Measurements from ENCODE around the gene DNAH6.

The DNAH6 gene

DNA sequence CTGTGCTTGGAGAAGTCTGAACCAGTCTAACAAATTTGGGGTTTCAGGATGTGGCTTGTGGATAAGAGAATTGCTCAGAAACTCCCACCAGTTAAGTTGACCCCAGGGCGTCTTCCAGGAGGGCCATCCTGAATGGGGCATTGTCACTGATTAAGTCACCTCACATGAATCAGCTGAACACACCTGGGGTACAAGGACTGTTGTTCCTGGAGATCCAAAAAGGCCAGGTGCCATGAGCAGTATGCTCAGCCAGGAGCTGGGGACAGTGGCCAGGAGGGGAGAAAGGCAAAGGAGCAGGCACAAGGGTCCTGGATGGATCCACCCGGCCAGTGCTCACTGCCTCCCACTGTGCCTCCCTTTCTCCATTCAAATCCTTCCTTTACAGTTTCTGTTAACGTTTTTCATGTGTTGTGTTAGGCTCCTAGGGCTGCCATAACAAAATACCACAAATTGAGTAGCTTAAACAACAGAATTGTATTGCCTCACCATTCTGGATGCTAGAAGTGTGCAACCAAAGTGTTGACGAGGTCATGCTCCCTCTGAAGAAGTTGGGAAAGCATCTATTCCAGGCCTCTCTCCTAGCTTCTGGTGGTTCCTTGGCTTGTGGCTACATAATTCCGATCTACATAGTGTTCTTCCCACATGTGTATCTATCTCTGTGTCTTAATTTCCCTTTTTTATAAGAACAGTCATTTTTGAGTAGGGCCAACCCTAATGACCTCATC is 331.2 kb downstream of the DNAH6 start:
- no peak overlapping the region for H3K27ac ChIP-seq (ENCODE audit: low read depth, low read length)
- no peaks in the 10 kb centered on the region for H3K4me1 ChIP-seq (ENCODE audit: control insufficient read depth, low read depth, low read length)
- H4K5ac ChIP-seq (ENCODE audit: low read length), result no peak overlapping the region
- H3K4ac ChIP-seq (ENCODE audit: low read depth, low read length), result no peak overlapping the region
- H3K23ac ChIP-seq (ENCODE audit: low read length), result no peak overlapping the region
- H3K18ac ChIP-seq (ENCODE audit: low read length), result no peak overlapping the region
- H2BK5ac ChIP-seq (ENCODE audit: low read length), result no peak overlapping the region
- H3K4me3 ChIP-seq (ENCODE audit: low read length), result no peak overlapping the region
- no peaks in the 10 kb centered on the region for H3K36me3 ChIP-seq (ENCODE audit: control insufficient read depth, insufficient read depth, low read length)
- no peak overlapping the region for H3K4me2 ChIP-seq (ENCODE audit: low read length)
- H3K27me3 ChIP-seq (ENCODE audit: insufficient read depth, low read length, poor library complexity), result no peaks in the 10 kb centered on the region
- no peak overlapping the region for H3K9ac ChIP-seq (ENCODE audit: low read length)
- no peak overlapping the region for H2BK15ac ChIP-seq (replicated peaks; ENCODE audit: low read depth)
- no peaks in the 10 kb centered on the region for H3K79me1 ChIP-seq (ENCODE audit: low read length)
- no peak overlapping the region for H2AK5ac ChIP-seq (ENCODE audit: low read length)
- no peak overlapping the region for H4K8ac ChIP-seq (ENCODE audit: low read depth, low read length)
- no peak overlapping the region for H3K56ac ChIP-seq (ENCODE audit: low read length)
- WGBS (ENCODE audit: extremely low coverage, insufficient coverage, low lambda C conversion rate), result no CpG with 5 or more reads among the region's 5 CpGs
- no peaks in the 10 kb centered on the region for H3K79me2 ChIP-seq (ENCODE audit: control insufficient read depth, insufficient read depth, low read length)
- no peak for DNase-seq
- H2BK120ac ChIP-seq (ENCODE audit: low read depth, low read length), result no peak overlapping the region

DNA sequence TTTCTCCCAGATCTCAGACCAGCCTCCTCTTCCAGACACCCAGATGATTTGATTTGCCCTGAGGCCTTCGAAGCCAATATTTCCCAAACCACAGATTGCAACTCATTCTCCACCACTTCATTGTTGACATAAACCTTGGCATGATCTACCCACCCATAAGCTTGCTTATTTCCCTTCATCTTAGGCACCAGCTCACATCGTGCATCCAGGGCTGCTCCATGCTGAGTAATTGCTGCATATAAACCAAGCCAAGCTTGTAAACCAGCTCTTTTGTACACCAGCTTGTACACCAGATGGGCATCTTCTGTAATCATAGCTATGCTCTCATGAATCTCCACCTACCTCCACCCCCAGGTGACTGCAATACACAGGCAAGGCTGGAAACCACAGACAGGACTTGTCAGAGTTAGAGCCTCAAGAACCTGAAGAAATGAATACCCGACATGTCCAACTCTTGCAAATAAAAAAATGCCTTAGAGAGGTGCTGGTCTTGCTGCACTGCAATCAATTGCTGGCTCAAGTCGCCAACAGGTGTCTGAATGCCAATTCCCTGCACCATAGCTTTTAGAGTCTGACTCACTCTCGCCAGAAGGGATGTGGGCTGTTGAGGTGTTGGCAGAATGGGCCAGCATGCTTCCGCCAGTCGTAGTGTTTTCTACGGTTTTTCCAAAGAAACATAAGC is 333.1 kb downstream of the DNAH6 start:
- no peak overlapping the region for H2AK5ac ChIP-seq (ENCODE audit: low read length)
- no peak for DNase-seq
- H3K9ac ChIP-seq (ENCODE audit: low read length), result no peak overlapping the region
- no peak overlapping the region for H2BK5ac ChIP-seq (ENCODE audit: low read length)
- H3K4me3 ChIP-seq (ENCODE audit: low read length), result no peak overlapping the region
- no peak overlapping the region for H3K56ac ChIP-seq (ENCODE audit: low read length)
- H3K79me2 ChIP-seq (ENCODE audit: control insufficient read depth, insufficient read depth, low read length), result no peaks in the 10 kb centered on the region
- no peak overlapping the region for H3K4me2 ChIP-seq (ENCODE audit: low read length)
- H3K79me1 ChIP-seq (ENCODE audit: low read length), result no peaks in the 10 kb centered on the region
- no peaks in the 10 kb centered on the region for H3K4me1 ChIP-seq (ENCODE audit: control insufficient read depth, low read depth, low read length)
- no peak overlapping the region for H3K4ac ChIP-seq (ENCODE audit: low read depth, low read length)
- no peak overlapping the region for H4K8ac ChIP-seq (ENCODE audit: low read depth, low read length)
- no peak overlapping the region for H2BK15ac ChIP-seq (replicated peaks; ENCODE audit: low read depth)
- H3K27ac ChIP-seq (ENCODE audit: low read depth, low read length), result no peak overlapping the region
- H3K27me3 ChIP-seq (ENCODE audit: insufficient read depth, low read length, poor library complexity), result no peaks in the 10 kb centered on the region
- WGBS (ENCODE audit: extremely low coverage, insufficient coverage, low lambda C conversion rate), result no CpG with 5 or more reads among the region's 8 CpGs
- H3K36me3 ChIP-seq (ENCODE audit: control insufficient read depth, insufficient read depth, low read length), result no peaks in the 10 kb centered on the region
- H3K23ac ChIP-seq (ENCODE audit: low read length), result no peak overlapping the region
- no peak overlapping the region for H2BK120ac ChIP-seq (ENCODE audit: low read depth, low read length)
- H3K18ac ChIP-seq (ENCODE audit: low read length), result no peak overlapping the region
- no peak overlapping the region for H4K5ac ChIP-seq (ENCODE audit: low read length)

GRCh38 chr2:84850471-84850870 is 334.2 kb downstream of the DNAH6 start:
- Histone ChIP-seq H3K56ac (ENCODE audit: low read length) (no peak overlapping the region), H3K4me1 (ENCODE audit: control insufficient read depth, low read depth, low read length) (no peaks in the 10 kb centered on the region), H3K4me2 (ENCODE audit: low read length) (no peak overlapping the region), H4K5ac (ENCODE audit: low read length) (no peak overlapping the region), H2BK15ac (replicated peaks; ENCODE audit: low read depth) (no peak overlapping the region), H3K4ac (ENCODE audit: low read depth, low read length) (no peak overlapping the region), H3K79me1 (ENCODE audit: low read length) (no peaks in the 10 kb centered on the region), H2AK5ac (ENCODE audit: low read length) (no peak overlapping the region), H2BK5ac (ENCODE audit: low read length) (no peak overlapping the region), H3K18ac (ENCODE audit: low read length) (no peak overlapping the region), H3K27ac (ENCODE audit: low read depth, low read length) (no peak overlapping the region), H3K36me3 (ENCODE audit: control insufficient read depth, insufficient read depth, low read length) (no peaks in the 10 kb centered on the region), H3K9ac (ENCODE audit: low read length) (no peak overlapping the region), H4K8ac (ENCODE audit: low read depth, low read length) (no peak overlapping the region), H3K27me3 (ENCODE audit: insufficient read depth, low read length, poor library complexity) (no peaks in the 10 kb centered on the region), H3K4me3 (ENCODE audit: low read length) (no peak overlapping the region), H3K23ac (ENCODE audit: low read length) (no peak overlapping the region), H3K79me2 (ENCODE audit: control insufficient read depth, insufficient read depth, low read length) (no peaks in the 10 kb centered on the region), H2BK120ac (ENCODE audit: low read depth, low read length) (no peak overlapping the region)
- no peak for DNase-seq
- no CpG with 5 or more reads among the region's 4 CpGs for WGBS (ENCODE audit: extremely low coverage, insufficient coverage, low lambda C conversion rate)

- Histone ChIP-seq H2BK120ac (ENCODE audit: low read depth, low read length) (no peak overlapping the region), H3K23ac (ENCODE audit: low read length) (no peak overlapping the region), H3K27ac (ENCODE audit: low read depth, low read length) (no peak overlapping the region), H2BK5ac (ENCODE audit: low read length) (no peak overlapping the region), H3K4me2 (ENCODE audit: low read length) (no peak overlapping the region), H3K4ac (ENCODE audit: low read depth, low read length) (no peak overlapping the region), H2BK15ac (replicated peaks; ENCODE audit: low read depth) (no peak overlapping the region), H3K27me3 (ENCODE audit: insufficient read depth, low read length, poor library complexity) (no peaks in the 10 kb centered on the region), H3K9ac (ENCODE audit: low read length) (no peak overlapping the region), H4K5ac (ENCODE audit: low read length) (no peak overlapping the region), H3K79me1 (ENCODE audit: low read length) (no peaks in the 10 kb centered on the region), H3K18ac (ENCODE audit: low read length) (no peak overlapping the region), H3K36me3 (ENCODE audit: control insufficient read depth, insufficient read depth, low read length) (no peaks in the 10 kb centered on the region), H3K4me3 (ENCODE audit: low read length) (no peak overlapping the region), H4K8ac (ENCODE audit: low read depth, low read length) (no peak overlapping the region), H3K4me1 (ENCODE audit: control insufficient read depth, low read depth, low read length) (peaks cover 4% of the 10 kb centered on the region), H3K79me2 (ENCODE audit: control insufficient read depth, insufficient read depth, low read length) (no peaks in the 10 kb centered on the region), H2AK5ac (ENCODE audit: low read length) (no peak overlapping the region), H3K56ac (ENCODE audit: low read length) (no peak overlapping the region)
- no CpG with 5 or more reads among the region's 3 CpGs for WGBS (ENCODE audit: extremely low coverage, insufficient coverage, low lambda C conversion rate)
- DNase-seq, result no peak
Measured at GRCh38 chr2:84851876-84852275, 335.6 kb downstream of the DNAH6 start.

DNA sequence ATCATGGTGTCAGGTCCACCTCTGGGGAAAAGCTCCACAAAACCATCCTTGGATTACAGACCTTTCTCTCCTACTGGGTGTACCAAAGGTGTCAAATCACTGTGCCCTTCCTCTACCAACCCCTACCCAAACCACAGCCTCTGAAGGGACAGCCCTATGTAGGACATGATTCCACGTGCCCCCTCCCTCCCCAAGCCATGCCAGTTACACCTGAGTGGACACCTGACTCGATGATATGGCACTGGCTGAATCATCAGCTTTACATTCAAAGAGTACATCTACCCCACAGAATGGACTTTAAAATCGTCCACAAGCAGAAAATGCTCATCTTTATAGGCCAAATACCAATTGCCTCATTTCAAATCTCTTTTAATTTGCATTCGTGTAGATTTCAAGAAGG is 338.6 kb downstream of the DNAH6 start:
- H2BK120ac ChIP-seq (ENCODE audit: low read depth, low read length), result no peak overlapping the region
- no peak for DNase-seq
- H3K27me3 ChIP-seq (ENCODE audit: insufficient read depth, low read length, poor library complexity), result no peaks in the 10 kb centered on the region
- H3K4ac ChIP-seq (ENCODE audit: low read depth, low read length), result no peak overlapping the region
- H2BK15ac ChIP-seq (replicated peaks; ENCODE audit: low read depth), result no peak overlapping the region
- no peak overlapping the region for H3K4me3 ChIP-seq (ENCODE audit: low read length)
- H3K27ac ChIP-seq (ENCODE audit: low read depth, low read length), result no peak overlapping the region
- H3K18ac ChIP-seq (ENCODE audit: low read length), result no peak overlapping the region
- H3K79me2 ChIP-seq (ENCODE audit: control insufficient read depth, insufficient read depth, low read length), result no peaks in the 10 kb centered on the region
- no peak overlapping the region for H3K4me2 ChIP-seq (ENCODE audit: low read length)
- H3K4me1 ChIP-seq (ENCODE audit: control insufficient read depth, low read depth, low read length), result peaks cover 6% of the 10 kb centered on the region
- no peak overlapping the region for H2AK5ac ChIP-seq (ENCODE audit: low read length)
- H3K36me3 ChIP-seq (ENCODE audit: control insufficient read depth, insufficient read depth, low read length), result no peaks in the 10 kb centered on the region
- no peak overlapping the region for H3K23ac ChIP-seq (ENCODE audit: low read length)
- no CpG with 5 or more reads among the region's 4 CpGs for WGBS (ENCODE audit: extremely low coverage, insufficient coverage, low lambda C conversion rate)
- H3K9ac ChIP-seq (ENCODE audit: low read length), result no peak overlapping the region
- H3K79me1 ChIP-seq (ENCODE audit: low read length), result no peaks in the 10 kb centered on the region
- no peak overlapping the region for H3K56ac ChIP-seq (ENCODE audit: low read length)
- no peak overlapping the region for H4K8ac ChIP-seq (ENCODE audit: low read depth, low read length)
- H4K5ac ChIP-seq (ENCODE audit: low read length), result no peak overlapping the region
- H2BK5ac ChIP-seq (ENCODE audit: low read length), result no peak overlapping the region
